NCI-H2196 treated with DMSO at 0.1 percent for 48 hours (cell line): ENCODE results near the gene UCKL1.
"Not testable (repeated sequence)": the region's sequence is repeated elsewhere in the genome, so short reads cannot be mapped to it uniquely, and the experiment has no call there.

Source experiments
- DNase-seq: peaks from one replicate; lab custom pipeline; 2025; ENCODE audit not compliant: unreplicated experiment; lab: John Stamatoyannopoulos, UW

UCKL1 gene

GRCh38 chr20:63955827-63956663 lies at the start of gene UCKL1:
Gene UCKL1, minus strand, starts transcription at chr20:63956416. Its CDS starts 44 bp downstream, at chr20:63956372.
- DNase-seq: peak; percentile 85

- no peak for DNase-seq
Observed at GRCh38 chr20:64005394-64005793, 49.2 kb upstream of the UCKL1 start.

- DNase-seq: no peak
Observed at GRCh38 chr20:64003960-64004725, 47.9 kb upstream of the UCKL1 start.

GRCh38 chr20:64001607-64002011 lies 45.4 kb upstream of the UCKL1 start:
- DNase-seq: peak; percentile 85

- no peak for DNase-seq
Observed at GRCh38 chr20:64000906-64001305, 44.7 kb upstream of the UCKL1 start.

GRCh38 chr20:63982937-63983336 lies 26.7 kb upstream of the UCKL1 start:
- no peak for DNase-seq

- DNase-seq: peak; percentile 95
Observed at GRCh38 chr20:63980806-63981728, 24.9 kb upstream of the UCKL1 start, which contains the start of gene PRPF6. Gene PRPF6, plus strand, starts transcription at chr20:63981132. Its CDS starts 114 bp downstream, at chr20:63981246.

GRCh38 chr20:63980317-63980805 lies 24.1 kb upstream of the UCKL1 start:
- DNase-seq: no peak

GRCh38 chr20:63979557-63980316 lies 23.5 kb upstream of the UCKL1 start, which contains the start of gene SAMD10:
Gene SAMD10, minus strand, starts transcription at chr20:63979642. Its CDS starts 175 bp downstream, at chr20:63979467.
- peak; percentile 19 for DNase-seq

GRCh38 chr20:63979229-63979556 lies 23.0 kb upstream of the UCKL1 start:
- DNase-seq: no peak

GRCh38 chr20:63978319-63979228 lies 22.4 kb upstream of the UCKL1 start:
- peak; percentile 62 for DNase-seq

GRCh38 chr20:63977739-63978276 lies 21.6 kb upstream of the UCKL1 start:
- no peak for DNase-seq

- no peak for DNase-seq
Observed at GRCh38 chr20:63976980-63977738, 20.9 kb upstream of the UCKL1 start.

GRCh38 chr20:63976511-63976910 lies 20.3 kb upstream of the UCKL1 start:
- DNase-seq: not testable (repeated sequence)

GRCh38 chr20:63974402-63975200 lies 18.4 kb upstream of the UCKL1 start:
- peak; percentile 92 for DNase-seq

GRCh38 chr20:63973636-63974401 lies 17.6 kb upstream of the UCKL1 start:
- DNase-seq: peak; percentile 73

- no peak for DNase-seq
Observed at GRCh38 chr20:63973160-63973479, 16.9 kb upstream of the UCKL1 start.
